PC-9 (cell line): ENCODE data around the gene EGF.

Source experiments
- CTCF ChIP-seq: fragments of 200-600 bp; sonication (generic); conservative IDR thresholded peaks from 2 replicates; pipeline ENCODE4 v1.6.1; 2017; ENCODE audit warnings: mixed run types, antibody characterized with exemption, mild to moderate bottlenecking, moderate library complexity
- EZH2 ChIP-seq: fragments of 200-600 bp; sonication (generic); IDR thresholded peaks from 2 replicates; pipeline ENCODE4 v1.8.0; 2017; ENCODE audit warnings: antibody characterized with exemption, low read depth

DNA sequence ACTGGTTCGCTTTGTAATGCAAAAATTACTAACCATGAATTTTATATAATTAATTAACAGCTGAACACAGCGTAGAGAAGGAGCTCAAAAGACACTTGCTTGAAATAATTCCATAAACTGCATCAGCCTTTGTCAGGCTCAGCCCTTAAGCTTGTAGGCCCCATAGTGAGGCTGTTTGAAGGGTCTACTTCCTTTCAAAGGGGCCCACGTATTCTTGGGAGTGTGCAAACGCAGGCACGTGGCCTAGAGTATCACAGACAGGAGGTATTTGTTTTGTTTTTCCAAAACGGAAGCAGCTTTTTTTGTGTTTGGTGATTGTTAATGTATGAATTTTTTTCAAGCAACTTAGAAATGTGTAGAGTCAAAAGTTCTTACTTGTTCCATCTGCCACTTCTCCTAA lies 25.6 kb upstream of the EGF start:
- TF ChIP-seq CTCF, result no peak
- TF ChIP-seq EZH2, result no peak
